ENCODE measurements around the gene CACNA2D3.

DNA sequence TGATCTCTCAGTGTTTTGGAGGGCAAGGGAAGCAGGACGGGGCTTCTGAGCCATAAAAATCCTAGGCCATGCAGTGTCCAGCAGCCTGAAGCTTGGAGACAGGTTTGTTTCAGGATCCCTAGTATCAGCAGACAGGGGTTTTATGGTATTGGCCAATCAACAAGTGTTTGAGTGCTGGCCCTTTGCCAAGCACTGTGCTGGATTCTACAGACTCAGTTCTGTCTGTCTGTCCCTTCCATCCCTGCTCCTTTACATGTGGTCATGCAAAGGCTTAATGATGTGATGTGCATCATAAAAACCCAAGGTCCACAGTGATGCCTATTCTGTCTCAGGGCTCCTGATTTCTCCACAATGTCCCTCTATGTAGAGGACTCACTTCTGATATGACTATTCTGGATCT, 621.4 kb downstream of the CACNA2D3 start:
- TF ChIP-seq, protein P1, sequence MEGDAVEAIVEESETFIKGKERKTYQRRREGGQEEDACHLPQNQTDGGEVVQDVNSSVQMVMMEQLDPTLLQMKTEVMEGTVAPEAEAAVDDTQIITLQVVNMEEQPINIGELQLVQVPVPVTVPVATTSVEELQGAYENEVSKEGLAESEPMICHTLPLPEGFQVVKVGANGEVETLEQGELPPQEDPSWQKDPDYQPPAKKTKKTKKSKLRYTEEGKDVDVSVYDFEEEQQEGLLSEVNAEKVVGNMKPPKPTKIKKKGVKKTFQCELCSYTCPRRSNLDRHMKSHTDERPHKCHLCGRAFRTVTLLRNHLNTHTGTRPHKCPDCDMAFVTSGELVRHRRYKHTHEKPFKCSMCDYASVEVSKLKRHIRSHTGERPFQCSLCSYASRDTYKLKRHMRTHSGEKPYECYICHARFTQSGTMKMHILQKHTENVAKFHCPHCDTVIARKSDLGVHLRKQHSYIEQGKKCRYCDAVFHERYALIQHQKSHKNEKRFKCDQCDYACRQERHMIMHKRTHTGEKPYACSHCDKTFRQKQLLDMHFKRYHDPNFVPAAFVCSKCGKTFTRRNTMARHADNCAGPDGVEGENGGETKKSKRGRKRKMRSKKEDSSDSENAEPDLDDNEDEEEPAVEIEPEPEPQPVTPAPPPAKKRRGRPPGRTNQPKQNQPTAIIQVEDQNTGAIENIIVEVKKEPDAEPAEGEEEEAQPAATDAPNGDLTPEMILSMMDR (IDR thresholded peaks at IDR 0.05): no peak
- TF ChIP-seq EP300 (IDR thresholded peaks at IDR 0.05) (no peak), POLR2A (IDR thresholded peaks at IDR 0.05) (no peak)

Data from tibial nerve (tissue), 4 donors.